Activated naive CD4-positive, alpha-beta T cell treated with anti-CD3 and anti-CD28 coated beads, Interleukin-2, amount 10 ng/mL, durations not matched to agents 5 hours and 36 hours (primary cell): ENCODE measurements around the gene GREB1. TPM values are rescaled to one million over a fixed set of nuclear protein-coding genes. Genes with fewer than 3 reads are reported as not detected.

ENCODE experiments used
- microRNA-seq: library from miRNA; unstranded; fragments of <30 nt; microRNA quantifications from one replicate; pipeline ENCODE4 v1.2.0, GENCODE V29; 2022; ENCODE audit warnings: borderline microRNAs expressed, borderline replicate concordance
- total RNA-seq, 2 experiments: library from RNA; stranded (reverse); gene quantifications; one replicate each; pipeline ENCODE4 v1.2.3, GENCODE V29; 2021

Gene GREB1, protein sequence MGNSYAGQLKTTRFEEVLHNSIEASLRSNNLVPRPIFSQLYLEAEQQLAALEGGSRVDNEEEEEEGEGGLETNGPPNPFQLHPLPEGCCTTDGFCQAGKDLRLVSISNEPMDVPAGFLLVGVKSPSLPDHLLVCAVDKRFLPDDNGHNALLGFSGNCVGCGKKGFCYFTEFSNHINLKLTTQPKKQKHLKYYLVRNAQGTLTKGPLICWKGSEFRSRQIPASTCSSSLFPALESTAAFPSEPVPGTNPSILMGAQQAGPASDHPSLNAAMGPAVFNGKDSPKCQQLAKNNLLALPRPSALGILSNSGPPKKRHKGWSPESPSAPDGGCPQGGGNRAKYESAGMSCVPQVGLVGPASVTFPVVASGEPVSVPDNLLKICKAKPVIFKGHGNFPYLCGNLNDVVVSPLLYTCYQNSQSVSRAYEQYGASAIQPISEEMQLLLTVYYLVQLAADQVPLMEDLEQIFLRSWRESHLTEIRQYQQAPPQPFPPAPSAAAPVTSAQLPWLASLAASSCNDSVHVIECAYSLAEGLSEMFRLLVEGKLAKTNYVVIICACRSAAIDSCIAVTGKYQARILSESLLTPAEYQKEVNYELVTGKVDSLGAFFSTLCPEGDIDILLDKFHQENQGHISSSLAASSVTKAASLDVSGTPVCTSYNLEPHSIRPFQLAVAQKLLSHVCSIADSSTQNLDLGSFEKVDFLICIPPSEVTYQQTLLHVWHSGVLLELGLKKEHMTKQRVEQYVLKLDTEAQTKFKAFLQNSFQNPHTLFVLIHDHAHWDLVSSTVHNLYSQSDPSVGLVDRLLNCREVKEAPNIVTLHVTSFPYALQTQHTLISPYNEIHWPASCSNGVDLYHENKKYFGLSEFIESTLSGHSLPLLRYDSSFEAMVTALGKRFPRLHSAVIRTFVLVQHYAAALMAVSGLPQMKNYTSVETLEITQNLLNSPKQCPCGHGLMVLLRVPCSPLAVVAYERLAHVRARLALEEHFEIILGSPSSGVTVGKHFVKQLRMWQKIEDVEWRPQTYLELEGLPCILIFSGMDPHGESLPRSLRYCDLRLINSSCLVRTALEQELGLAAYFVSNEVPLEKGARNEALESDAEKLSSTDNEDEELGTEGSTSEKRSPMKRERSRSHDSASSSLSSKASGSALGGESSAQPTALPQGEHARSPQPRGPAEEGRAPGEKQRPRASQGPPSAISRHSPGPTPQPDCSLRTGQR (N-terminal part only)
- total RNA-seq = under 1 TPM; 0.24 to 0.43 TPM

DNA sequence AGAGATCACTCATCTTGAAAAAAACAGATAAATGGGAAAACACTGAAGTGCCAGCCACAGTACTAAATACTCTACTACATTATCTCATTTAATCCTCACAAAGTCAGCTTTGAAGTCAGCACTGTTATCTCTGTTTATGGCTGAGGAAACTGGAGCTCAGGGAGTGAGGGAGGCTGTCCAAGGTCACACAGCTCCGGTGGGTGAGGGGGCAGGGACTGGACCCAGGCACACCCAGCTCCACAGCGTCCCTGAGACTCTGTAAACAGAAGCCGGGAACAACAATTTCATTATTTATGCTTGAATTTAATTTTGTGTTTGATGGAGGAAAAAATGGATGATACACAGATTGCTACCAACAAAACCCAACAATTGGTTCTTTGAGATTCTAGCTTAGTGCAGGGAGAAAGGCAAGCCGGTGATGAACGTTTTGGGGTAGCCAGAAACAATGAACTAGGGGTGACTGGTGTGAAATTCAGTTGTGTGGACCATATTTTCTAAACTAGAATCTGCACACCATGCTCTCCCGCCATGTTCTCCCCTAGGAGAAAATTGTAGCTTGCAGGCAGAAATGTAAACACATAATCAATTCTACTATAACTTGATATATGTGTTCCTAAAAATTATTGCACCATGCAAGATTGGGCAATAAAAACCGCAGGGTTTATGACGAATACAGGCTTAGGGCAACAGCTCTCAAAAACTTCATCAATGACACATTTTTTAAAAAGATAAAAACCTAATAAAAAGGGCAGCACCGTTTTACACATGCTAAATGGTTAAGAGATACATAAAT is at the start of gene GREB1:
GREB1 (plus strand) TSS at position 768 of the 793 bp plus-strand sequence. CDS start 22,570 bp downstream, outside the sequence.

DNA sequence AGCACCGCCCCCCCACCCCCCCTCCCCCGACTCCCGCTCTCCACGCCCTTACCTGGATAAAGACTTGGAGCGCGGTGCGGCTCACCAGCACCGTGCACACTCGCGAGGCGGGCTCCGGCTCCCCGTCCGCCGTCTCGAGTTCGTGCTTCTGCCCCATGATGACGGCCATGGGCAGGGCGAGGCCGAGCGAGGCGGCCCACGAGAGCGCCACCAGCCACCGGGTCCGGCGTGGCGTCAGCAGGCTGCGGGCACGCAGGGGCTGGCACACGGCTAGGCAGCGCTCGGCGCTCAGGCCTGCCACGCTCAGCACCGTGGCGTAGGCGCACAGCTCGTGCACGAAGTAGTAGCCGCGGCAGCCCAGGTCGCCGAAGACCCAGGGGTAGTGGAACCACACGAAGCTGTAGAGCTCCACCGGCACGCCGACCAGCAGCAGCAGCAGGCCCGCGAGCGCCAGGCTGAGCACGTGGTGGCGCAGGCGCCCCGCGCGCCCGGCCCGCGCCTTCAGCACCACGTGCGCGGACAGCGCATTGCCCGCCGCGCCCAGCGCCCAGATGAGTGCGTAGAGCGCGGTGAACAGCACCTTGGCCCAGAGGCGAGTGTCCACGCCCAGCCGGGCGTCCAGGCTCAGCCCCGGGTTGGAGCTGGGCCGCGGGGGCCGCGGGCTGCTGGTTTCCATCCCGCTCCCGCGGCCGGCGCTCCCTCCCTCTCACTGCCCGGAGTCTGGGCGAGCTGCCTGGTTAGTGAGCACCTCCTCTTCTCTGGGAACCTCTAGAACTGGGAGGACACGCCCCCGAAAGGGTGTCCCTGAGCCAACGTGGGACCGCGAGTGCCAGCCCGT is 135.8 kb downstream of the GREB1 start, which contains the start of gene NTSR2:
NTSR2 (minus strand) TSS at position 742 of the 838 bp plus-strand sequence; CDS start at position 676, 66 bp downstream.

Small RNA genes lying within 50 kb of the gene (microRNA-seq; reads per million reads assigned to microRNA genes)
- gene MIR4429 = not detected

Other genes starting within 250 kb of the GREB1 start
- gene ROCK2, start 189.4 kb upstream of the GREB1 start, total RNA-seq = 10 to 100 TPM; 20.4 to 21.2 TPM
- gene E2F6, start 67.9 kb upstream of the GREB1 start, total RNA-seq = 1 to 10 TPM; 6.6 to 8.5 TPM
- not detected for gene NTSR2, start 136.2 kb downstream of the GREB1 start, total RNA-seq
- gene LPIN1, start 212.6 kb downstream of the GREB1 start, total RNA-seq = 10 to 100 TPM; 58.4 to 60.0 TPM